ENCODE measurements around the gene GPBAR1.

DNA sequence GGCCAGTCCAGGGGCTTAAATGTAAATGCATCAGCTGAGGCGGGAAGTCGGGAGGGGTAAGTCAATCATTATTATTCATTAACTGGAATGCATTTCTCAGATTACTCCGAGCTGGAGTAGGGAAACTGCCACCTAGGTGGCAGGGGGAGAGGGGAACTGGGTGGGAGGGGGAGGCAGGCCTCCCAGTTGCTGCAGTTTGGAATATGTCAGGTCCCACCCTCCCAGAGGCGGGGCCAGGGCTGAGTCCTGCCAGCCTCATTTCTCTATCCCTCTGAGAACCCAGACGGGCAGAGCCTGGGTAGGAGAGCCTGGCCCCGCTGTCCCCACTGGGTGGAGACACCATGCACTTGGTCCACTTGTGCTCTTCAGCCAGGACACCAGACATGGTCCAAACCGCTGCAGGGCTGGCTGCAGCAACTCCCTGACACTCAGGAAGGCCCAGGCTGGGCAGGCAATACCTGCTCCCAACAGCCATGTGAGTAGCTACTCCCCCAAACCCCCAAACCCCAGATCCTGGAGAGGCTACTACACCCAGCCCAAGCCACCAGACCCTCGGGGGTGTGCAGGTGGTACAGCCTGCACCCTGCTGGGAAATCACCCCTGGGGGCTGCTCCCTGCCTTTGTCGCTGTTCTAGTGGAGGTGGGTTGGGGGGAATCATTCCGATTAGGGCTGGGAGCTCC lies at the start of gene GPBAR1:
- no peak for TF ChIP-seq YY1 (IDR thresholded peaks at IDR 0.05; ENCODE audit: insufficient read depth, insufficient read length)
- no peak for TF ChIP-seq ZNF274 (IDR thresholded peaks at IDR 0.05; ENCODE audit: low read depth, low read length)
- TF ChIP-seq SUZ12 (IDR thresholded peaks at IDR 0.05; ENCODE audit: extremely low read depth, insufficient read depth, insufficient read length) = no peak
